ENCODE measurements around the gene SP1.

DNA sequence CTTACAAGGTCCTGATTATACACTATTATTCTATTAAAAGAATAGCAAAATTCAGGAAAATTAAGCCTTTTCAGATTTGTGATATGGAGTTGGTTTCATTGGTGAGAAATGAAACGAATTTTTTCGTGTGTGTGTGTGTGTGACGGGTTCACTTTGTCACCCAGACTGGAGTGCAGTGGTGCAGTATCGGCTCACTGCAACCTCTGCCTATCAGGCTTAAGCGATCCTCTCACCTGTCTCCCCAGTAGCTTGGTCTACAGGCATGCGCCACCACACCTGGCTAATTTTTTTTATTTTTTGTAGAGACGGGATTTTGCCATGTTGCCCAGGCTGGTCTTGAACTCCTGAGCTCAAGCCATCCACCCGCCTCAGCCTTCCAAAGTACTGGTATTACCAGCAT lies 81.6 kb downstream of the SP1 start:
- TF ChIP-seq, protein P1, sequence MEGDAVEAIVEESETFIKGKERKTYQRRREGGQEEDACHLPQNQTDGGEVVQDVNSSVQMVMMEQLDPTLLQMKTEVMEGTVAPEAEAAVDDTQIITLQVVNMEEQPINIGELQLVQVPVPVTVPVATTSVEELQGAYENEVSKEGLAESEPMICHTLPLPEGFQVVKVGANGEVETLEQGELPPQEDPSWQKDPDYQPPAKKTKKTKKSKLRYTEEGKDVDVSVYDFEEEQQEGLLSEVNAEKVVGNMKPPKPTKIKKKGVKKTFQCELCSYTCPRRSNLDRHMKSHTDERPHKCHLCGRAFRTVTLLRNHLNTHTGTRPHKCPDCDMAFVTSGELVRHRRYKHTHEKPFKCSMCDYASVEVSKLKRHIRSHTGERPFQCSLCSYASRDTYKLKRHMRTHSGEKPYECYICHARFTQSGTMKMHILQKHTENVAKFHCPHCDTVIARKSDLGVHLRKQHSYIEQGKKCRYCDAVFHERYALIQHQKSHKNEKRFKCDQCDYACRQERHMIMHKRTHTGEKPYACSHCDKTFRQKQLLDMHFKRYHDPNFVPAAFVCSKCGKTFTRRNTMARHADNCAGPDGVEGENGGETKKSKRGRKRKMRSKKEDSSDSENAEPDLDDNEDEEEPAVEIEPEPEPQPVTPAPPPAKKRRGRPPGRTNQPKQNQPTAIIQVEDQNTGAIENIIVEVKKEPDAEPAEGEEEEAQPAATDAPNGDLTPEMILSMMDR (IDR thresholded peaks at IDR 0.05 in 8 of 11, conservative IDR thresholded peaks at IDR 0.05 in 3 of 11) = no peak
- TF ChIP-seq POLR2A (IDR thresholded peaks at IDR 0.05) = no peak
